Effector CD4-positive, alpha-beta T cell (primary cell): ENCODE results near the gene RNU6-8.

Source experiments
- DNase-seq: peaks from one replicate; pipeline ENCODE4 v3.0.0-alpha.2; 2020

RNU6-8 gene

GRCh38 chr14:32203928-32204357, 874 bp upstream of the RNU6-8 start:
- DNase-seq = peak; percentile 4

DNA sequence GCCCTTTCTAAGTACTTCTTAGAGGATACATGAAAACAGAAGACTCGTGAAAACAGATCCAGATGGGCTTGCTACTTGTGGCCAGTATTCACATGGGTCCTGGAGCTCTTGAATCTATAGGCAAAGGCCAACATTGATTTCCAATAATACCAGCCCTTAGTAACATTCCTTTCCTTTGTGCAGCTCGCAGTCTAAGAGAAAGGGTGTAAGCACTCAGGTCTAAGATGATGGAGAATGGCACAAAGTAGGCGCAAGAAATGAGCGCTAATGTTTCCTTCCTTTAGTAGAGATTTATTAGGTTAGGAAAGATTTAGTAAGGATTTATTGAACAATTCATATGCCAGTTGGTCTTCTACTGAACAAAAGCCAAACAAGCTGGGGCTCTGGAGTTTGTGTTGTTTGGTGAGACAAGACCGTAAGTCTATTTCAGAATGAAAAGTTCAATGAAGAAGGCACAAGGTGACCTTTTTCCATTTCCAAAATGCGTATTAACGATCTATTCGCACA, 525 bp downstream of the RNU6-8 start:
- no peak for DNase-seq

DNA sequence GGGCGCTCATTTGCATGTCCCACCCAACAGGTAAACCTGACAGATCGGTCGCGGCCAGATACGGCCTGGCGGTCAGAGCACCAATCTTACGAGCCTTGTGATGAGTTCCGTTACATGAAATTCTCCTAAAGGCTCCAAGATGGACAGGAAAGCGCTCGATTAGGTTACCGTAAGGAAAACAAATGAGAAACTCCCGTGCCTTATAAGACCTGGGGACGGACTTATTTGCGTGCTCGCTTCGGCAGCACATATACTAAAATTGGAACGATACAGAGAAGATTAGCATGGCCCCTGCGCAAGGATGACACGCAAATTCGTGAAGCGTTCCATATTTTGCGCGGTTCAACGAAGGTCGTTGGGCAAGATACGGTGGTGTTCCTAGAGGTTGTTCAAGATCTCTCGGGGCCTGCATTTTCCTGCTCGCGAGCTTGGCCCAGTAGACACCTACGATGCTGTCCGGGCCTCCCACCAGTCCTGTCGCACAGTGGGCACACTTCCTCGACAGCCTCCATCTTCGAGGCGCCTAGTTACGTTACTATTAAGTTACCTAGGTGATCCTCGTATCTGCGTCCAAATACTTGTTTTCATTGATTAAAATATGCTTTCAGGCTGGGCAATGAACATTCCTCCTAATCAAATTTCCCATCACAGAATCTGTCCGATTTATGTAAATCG, 1.1 kb downstream of the RNU6-8 start, which contains the start of gene RNU6-7:
TSS of gene RNU6-7 (plus strand) at position 230 of the 675 bp plus-strand sequence.
- peak; percentile 4 for DNase-seq

GRCh38 chr14:32201193-32201815, 1.8 kb downstream of the RNU6-8 start:
- peak; percentile 56 for DNase-seq

- DNase-seq = no peak
Measured at GRCh38 chr14:32200368-32201192, 2.5 kb downstream of the RNU6-8 start.

DNA sequence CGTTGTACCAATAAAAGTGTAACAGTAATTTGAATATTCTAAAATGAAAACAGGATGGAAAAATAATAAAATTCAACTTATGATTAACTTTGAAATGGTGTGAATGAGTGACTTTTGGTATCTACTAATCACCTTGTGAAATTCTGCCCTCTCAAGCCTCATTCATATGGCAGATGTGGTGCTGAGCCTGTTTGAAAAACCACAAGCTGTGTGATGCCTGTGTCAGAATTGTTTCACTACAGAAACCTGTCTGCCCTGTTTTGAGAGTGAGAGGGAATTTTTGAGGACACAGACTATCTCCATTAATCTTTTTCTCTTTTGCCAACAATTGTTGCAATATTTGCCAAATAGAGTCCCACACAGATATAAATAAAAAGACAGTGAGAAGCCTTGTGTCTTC, 5.2 kb downstream of the RNU6-8 start:
- no peak for DNase-seq

GRCh38 chr14:32195636-32196035, 7.4 kb downstream of the RNU6-8 start:
- DNase-seq = no peak

DNA sequence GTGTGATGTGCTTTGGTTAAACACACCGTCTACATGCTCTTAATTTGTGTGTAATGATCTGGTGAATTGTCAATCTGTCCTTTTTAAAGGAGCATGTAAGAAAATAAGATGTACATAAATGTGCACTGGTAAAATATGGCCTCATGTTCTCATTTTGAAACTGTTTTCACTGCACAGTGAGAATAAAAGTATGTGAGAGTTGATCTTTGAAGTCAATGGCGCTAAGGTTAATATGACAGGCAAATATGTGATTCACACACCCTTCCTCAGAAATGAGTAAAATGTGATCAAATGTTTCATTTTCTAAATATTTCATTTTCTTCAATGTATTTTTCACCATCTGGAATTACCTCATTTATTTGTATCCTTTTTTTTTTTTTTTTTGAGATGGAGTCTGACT, 9.5 kb downstream of the RNU6-8 start:
- DNase-seq = no peak

DNA sequence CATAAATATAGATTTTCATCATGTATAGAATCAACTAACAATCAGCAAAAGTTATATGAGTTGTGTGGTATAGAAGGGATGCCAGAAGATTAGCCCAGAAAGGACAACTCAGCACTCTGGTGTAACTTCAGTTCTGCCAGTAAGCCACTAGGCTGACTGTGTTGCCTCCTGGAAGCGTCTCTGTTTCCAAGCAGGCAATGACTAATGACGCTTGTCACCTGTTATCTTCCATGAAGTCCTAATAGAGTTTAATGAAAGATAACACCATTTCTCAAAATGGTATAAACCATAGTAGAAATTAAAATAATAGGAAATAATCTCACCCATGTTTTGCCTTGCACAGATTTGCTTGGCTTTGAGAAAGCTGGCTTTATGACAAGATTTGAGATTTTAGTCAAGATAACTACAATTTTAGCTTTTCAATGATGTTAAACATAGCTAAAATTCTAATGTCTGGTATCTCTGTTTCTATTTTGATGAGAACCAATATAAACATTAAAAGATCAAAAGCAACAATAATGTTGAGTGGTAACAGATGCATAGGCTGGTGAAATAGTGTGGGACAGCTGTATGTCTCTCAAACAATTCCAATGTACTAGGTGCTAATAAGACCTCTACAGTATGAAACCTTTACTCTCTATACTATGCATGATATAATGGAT, 10.2 kb downstream of the RNU6-8 start:
- no peak for DNase-seq

DNA sequence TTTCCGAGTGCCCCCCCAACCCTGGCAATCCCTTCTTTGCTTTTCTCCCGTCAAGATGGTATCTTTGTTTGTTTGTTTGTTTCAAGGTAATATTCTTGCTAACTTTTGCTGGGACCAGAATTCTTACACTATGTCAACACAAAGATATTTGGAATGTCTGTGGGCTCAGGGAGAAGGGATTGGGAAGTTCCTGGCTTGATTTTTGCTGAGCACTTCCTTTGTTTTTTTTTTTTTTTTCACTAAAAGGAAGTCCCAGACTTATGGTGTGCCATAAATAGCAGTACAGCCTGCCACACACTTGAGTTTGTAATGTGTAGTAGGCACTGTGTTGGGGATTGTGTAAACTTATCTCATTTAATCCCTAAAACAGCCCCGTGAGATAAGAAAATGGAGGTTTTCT, 12.4 kb downstream of the RNU6-8 start:
- DNase-seq = no peak

DNA sequence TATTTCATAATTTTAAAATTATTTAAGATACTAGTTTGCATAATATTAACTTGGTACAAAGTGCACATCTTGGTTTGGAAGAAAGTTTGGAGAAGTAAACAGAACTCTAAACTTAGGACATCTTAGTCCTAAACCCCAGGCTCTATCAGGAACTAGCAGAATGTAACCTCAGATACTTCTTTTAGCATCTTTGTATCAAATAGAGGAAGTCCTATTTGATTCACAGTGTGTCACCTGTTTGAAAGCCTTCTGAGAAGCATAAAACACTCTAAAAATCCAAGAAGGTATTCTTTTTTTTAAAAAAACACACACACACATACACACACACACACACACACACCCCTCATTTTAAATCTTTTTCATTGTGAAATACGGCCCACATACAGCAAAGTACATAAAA, 13.3 kb downstream of the RNU6-8 start:
- DNase-seq = no peak

- no peak for DNase-seq
Measured at GRCh38 chr14:32186248-32186647, 16.8 kb downstream of the RNU6-8 start.

GRCh38 chr14:32185097-32185496, 18.0 kb downstream of the RNU6-8 start:
- DNase-seq = no peak

GRCh38 chr14:32183151-32184058, 19.7 kb downstream of the RNU6-8 start:
- DNase-seq = no peak

- no peak for DNase-seq
Measured at GRCh38 chr14:32171469-32171868, 31.6 kb downstream of the RNU6-8 start.

- DNase-seq = no peak
Measured at GRCh38 chr14:32169191-32169590, 33.9 kb downstream of the RNU6-8 start.

DNA sequence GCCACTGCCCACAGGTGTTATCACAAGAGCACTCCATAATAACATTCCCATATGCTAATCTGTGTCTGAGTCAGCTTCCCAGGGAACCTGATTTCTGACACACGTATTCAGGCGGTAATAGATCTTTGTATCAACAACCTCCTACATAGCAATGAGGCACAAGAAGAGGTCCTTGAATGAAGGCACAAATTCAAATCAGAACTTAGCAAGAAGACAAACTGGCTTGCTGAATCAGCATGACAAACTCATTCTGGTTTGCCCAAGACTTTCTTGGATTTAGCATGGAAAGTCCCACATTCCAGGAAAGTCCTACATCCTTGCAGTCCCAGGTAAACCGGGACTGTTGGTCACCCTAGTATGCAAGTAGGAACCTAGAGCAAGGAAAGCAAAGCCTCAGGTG, 35.2 kb downstream of the RNU6-8 start:
- no peak for DNase-seq

DNA sequence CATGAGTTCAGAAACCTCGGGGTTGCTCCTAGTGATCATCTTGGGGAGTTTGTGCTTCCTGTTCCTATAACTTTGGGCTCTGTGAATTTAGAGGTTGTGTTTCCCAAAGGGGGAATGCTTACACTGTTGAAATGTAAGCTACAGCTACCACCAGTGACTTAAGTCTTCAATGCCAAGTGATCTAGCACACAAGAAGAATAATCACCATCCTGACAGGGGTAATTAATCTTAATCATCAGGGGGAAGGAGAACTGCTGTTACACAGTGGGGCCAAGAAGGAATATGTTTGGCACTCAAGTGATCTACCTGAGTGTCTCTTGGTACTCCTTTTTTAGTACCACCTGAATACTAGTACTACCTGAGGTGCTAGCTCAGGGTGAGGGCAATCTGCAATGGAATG, 36.1 kb downstream of the RNU6-8 start:
- no peak for DNase-seq

DNA sequence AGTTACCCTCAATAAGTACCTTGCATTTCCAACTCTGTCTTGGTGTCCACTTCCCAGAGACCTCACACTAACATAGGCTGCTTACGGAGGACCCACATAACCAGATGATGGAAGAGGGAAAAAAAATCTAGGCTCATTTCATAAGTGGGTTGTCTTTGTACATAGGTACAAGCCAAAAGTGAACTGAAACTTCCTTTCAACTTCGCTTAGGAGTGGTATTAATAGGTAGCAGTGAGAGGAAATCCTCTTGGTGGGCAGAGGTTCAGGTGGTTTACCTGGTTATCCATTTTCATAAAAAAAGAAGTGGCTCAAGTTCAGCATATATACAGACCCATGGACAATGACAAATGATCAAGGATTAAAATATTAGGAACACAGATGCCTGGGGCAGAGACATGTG, 37.0 kb downstream of the RNU6-8 start:
- no peak for DNase-seq
